Measurements from ENCODE around the gene CRTAC1. TPM values are rescaled to one million over a fixed set of nuclear protein-coding genes. Genes with fewer than 3 reads are reported as not detected.

CRTAC1 gene
- total and polyA plus RNA-seq, 8 donors = 0.24 to 1.3 (median 0.81) TPM

DNA sequence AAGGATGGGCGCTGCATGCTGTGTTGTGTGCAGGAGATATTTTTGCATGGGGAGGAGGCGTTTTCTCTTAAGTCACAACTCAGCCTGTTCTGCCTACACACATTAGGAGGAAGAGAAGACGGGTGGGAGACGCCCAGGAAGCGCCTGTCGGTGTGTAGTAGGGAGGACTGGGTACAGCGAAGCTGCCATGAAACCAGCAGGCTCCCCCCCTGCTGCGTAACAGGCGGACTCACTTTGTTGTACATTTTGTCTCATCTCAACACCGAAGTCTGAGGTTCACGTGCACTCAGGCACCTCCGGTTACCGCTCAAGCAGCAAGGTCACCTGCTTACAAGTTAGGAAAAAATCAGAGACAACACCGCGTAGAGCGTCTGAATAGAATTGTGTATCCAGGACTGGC is 56.3 kb downstream of the CRTAC1 start:
- Histone ChIP-seq H3K4me3 (no peak overlapping the region), H3K36me3 (no peaks in the 10 kb centered on the region), H3K27ac (no peak overlapping the region), H3K4me1 (no peaks in the 10 kb centered on the region), H3K9me3 (no peaks in the 10 kb centered on the region), H3K27me3 (peaks cover 0 to 19% (median 3%) of the 10 kb centered on the region in 4 donors)
- FAIRE-seq (no peak), ATAC-seq (no peak), DNase-seq (no peak)
- intact Hi-C loops (cut with DNase I) = no loop called here
- 59 to 63% methylated on average over 16 of the region's 16 CpGs for WGBS, 2 donors
- TF ChIP-seq, protein P1, sequence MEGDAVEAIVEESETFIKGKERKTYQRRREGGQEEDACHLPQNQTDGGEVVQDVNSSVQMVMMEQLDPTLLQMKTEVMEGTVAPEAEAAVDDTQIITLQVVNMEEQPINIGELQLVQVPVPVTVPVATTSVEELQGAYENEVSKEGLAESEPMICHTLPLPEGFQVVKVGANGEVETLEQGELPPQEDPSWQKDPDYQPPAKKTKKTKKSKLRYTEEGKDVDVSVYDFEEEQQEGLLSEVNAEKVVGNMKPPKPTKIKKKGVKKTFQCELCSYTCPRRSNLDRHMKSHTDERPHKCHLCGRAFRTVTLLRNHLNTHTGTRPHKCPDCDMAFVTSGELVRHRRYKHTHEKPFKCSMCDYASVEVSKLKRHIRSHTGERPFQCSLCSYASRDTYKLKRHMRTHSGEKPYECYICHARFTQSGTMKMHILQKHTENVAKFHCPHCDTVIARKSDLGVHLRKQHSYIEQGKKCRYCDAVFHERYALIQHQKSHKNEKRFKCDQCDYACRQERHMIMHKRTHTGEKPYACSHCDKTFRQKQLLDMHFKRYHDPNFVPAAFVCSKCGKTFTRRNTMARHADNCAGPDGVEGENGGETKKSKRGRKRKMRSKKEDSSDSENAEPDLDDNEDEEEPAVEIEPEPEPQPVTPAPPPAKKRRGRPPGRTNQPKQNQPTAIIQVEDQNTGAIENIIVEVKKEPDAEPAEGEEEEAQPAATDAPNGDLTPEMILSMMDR (IDR thresholded peaks at IDR 0.05) = no peak

DNA sequence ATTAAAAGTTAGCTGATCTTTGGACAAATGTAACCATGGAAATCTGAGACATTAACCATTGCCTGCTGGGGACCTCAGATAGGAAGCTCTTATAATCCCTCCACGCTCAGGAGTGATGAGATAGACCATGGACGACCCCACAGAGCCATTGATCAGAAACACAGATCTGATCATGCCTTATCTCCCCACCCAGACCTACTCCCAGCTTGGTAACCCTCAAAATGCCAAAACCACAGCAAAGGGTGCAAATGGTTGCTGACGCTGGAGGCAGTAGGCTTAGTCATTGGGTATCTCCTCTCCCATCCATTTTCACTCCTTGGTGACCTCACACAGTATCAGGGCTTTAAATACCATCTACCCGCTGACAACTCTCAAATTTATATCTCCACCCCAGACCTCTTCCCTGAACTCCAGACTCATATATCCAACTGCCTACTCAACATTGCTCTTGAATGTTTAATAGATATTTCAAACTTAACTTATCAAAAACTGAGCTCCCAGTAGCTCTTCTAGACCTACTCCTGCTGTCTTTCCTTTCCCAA is 60.8 kb downstream of the CRTAC1 start:
- Histone ChIP-seq H3K27ac (no peak overlapping the region), H3K4me1 (no peaks in the 10 kb centered on the region), H3K27me3 (peaks cover 0 to 8% (median 2%) of the 10 kb centered on the region in 4 donors), H3K4me3 (no peak overlapping the region), H3K9me3 (no peaks in the 10 kb centered on the region), H3K36me3 (no peaks in the 10 kb centered on the region)
- 47 to 49% methylated on average over 4 of the region's 4 CpGs for WGBS, 2 donors
- TF ChIP-seq, protein P1 (IDR thresholded peaks at IDR 0.05) = no peak
- FAIRE-seq (no peak), DNase-seq (no peak), ATAC-seq (no peak)
- intact Hi-C loops (cut with DNase I) = no loop called here

DNA sequence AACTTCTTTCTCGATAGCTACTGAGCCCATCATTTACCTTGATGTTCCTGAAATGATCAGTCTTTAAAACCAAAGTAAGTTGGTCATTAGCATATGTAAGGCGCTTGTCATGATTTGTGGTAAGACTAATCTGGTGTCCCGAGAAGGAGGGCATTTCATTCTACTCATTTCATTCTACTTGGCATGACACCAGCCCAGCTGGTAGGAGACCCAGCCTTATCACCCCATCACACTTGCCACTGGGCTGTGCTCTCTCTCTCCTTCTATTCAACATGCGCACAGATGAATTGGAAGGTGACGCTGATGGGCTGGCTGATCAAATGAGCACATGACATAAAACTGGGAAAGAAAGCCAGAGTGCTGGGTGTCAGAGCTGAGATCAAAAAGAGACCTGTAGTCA is 65.7 kb downstream of the CRTAC1 start:
- H3K4me1 ChIP-seq = no peaks in the 10 kb centered on the region
- H3K27me3 ChIP-seq = no peaks in the 10 kb centered on the region
- WGBS, 2 donors = 67 to 74% methylated on average over 5 of the region's 5 CpGs
- intact Hi-C loops (cut with DNase I) = no loop called here
- H3K9me3 ChIP-seq = no peaks in the 10 kb centered on the region
- TF ChIP-seq, protein P1 (IDR thresholded peaks at IDR 0.05) = no peak
- ATAC-seq (no peak), FAIRE-seq (no peak), DNase-seq (no peak)
- no peak overlapping the region for H3K4me3 ChIP-seq
- H3K36me3 ChIP-seq = no peaks in the 10 kb centered on the region
- no peak overlapping the region for H3K27ac ChIP-seq

DNA sequence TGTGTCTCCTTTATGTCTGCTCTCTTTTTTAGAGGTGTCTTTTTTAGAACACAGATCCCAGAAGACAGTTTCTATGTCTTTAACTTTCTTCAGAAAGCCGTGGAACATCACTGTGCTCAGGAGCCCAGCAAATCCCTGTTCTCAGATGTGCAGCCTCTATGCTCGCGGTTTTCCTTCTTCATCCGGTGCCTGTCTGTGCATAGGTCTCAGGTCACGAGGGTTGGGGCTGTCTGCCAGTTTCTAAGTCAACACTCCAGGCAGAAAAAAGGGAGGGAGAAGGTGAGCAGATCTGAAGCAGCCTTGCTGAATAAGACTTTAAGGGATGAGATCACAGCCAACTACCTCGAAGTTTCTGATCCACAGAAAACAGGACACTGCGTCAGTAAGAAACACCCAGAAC is 68.5 kb downstream of the CRTAC1 start:
- Histone ChIP-seq H3K36me3 (no peaks in the 10 kb centered on the region), H3K9me3 (no peaks in the 10 kb centered on the region), H3K27me3 (no peaks in the 10 kb centered on the region), H3K27ac (no peak overlapping the region), H3K4me3 (no peak overlapping the region), H3K4me1 (no peaks in the 10 kb centered on the region)
- DNase-seq (no peak), ATAC-seq (no peak), FAIRE-seq (no peak)
- 43 to 48% methylated on average over 7 of the region's 7 CpGs for WGBS, 2 donors
- intact Hi-C loops (cut with DNase I) = no loop called here
- TF ChIP-seq, protein P1 (IDR thresholded peaks at IDR 0.05) = no peak

DNA sequence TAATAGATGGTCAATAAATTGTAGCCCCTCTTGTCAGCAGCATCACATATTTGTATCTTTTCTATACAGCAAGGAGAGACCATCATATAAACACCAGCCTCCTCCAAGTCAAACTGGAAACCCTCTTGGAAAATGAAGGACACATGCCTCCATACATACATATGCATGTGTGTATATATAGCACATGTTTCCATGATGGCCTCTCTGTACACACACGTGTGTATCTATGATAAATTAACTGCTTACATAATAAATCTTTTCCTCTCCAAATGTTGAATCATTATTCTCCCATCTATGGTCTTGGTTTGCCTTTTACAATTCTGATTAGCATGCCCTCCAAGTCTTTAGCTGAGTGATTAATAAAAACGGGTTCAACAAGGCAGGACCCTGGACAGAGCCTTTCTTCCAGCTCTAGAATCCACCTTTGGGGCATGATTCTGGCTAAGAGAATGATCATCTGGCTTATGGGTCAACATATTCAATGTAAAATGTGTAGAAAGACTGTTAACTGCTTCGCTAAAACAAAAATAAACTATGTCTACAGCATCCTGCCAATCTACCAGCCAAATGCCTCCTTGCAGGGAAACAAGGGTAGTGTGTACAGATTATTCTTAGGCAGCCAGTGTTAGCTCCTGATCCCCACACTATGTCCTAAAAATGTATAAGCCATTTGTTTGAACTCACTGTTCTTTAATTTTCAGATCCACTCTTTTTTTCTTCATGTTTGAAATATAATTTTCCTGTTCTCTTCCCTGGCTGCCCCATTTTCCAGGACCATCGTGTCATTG is 70.0 kb downstream of the CRTAC1 start:
- no peaks in the 10 kb centered on the region for H3K9me3 ChIP-seq
- H3K4me1 ChIP-seq = no peaks in the 10 kb centered on the region
- no peaks in the 10 kb centered on the region for H3K27me3 ChIP-seq
- intact Hi-C loops (cut with DNase I) = no loop called here
- FAIRE-seq = no peak
- 45 to 50% methylated on average over 4 of the region's 4 CpGs for WGBS, 2 donors
- TF ChIP-seq, protein P1 (IDR thresholded peaks at IDR 0.05) = no peak
- no peaks in the 10 kb centered on the region for H3K36me3 ChIP-seq
- no peak for ATAC-seq
- no peak overlapping the region for H3K4me3 ChIP-seq
- no peak overlapping the region for H3K27ac ChIP-seq
- DNase-seq = no peak
